NOMO-1 treated with DMSO at 0.1 percent for 48 hours (cell line): ENCODE results near the gene PAQR8.
A peak's percentile ranks its signal among the peaks of the same experiment; 100 is the strongest.
"Not testable (repeated sequence)": the region's sequence is repeated elsewhere in the genome, so short reads cannot be mapped to it uniquely, and the experiment has no call there.

Experiments used
- DNase-seq: peaks from one replicate; lab custom pipeline; 2025; ENCODE audit not compliant: unreplicated experiment; lab: John Stamatoyannopoulos, UW

PAQR8 gene

GRCh38 chr6:52375780-52376556 lies 14.0 kb downstream of the PAQR8 start:
- peak; percentile 36 for DNase-seq

- no peak for DNase-seq
These were observed 14.8 kb downstream of the PAQR8 start for GRCh38 chr6:52376763-52377162.

GRCh38 chr6:52377538-52378221 lies 15.7 kb downstream of the PAQR8 start:
- peak; percentile 45 for DNase-seq

GRCh38 chr6:52381249-52381648 lies 19.3 kb downstream of the PAQR8 start:
- DNase-seq: no peak

GRCh38 chr6:52384145-52384766 lies 22.3 kb downstream of the PAQR8 start:
- DNase-seq: no peak

GRCh38 chr6:52385074-52385473 lies 23.1 kb downstream of the PAQR8 start:
- DNase-seq: no peak

GRCh38 chr6:52388119-52388518 lies 26.2 kb downstream of the PAQR8 start:
- not testable (repeated sequence) for DNase-seq

GRCh38 chr6:52388790-52389189 lies 26.8 kb downstream of the PAQR8 start:
- no peak for DNase-seq

GRCh38 chr6:52389264-52389625 lies 27.3 kb downstream of the PAQR8 start:
- DNase-seq: no peak

GRCh38 chr6:52389626-52390360 lies 27.8 kb downstream of the PAQR8 start:
- peak; percentile 60 for DNase-seq

- DNase-seq: peak; percentile 76
These were observed 28.4 kb downstream of the PAQR8 start for GRCh38 chr6:52390361-52390727.

GRCh38 chr6:52391599-52391998 lies 29.6 kb downstream of the PAQR8 start:
- DNase-seq: no peak

GRCh38 chr6:52392944-52393343 lies 31.0 kb downstream of the PAQR8 start:
- no peak for DNase-seq

GRCh38 chr6:52393780-52394179 lies 31.8 kb downstream of the PAQR8 start:
- DNase-seq: no peak

- no peak for DNase-seq
These were observed 32.3 kb downstream of the PAQR8 start for GRCh38 chr6:52394251-52394666.

GRCh38 chr6:52395969-52396368 lies 34.0 kb downstream of the PAQR8 start:
- DNase-seq: no peak

- peak; percentile 48 for DNase-seq
These were observed 37.8 kb downstream of the PAQR8 start for GRCh38 chr6:52399511-52400312.

GRCh38 chr6:52400313-52401041 lies 38.5 kb downstream of the PAQR8 start:
- DNase-seq: no peak

- no peak for DNase-seq
These were observed 41.1 kb downstream of the PAQR8 start for GRCh38 chr6:52403086-52403485.

GRCh38 chr6:52403627-52404026 lies 41.7 kb downstream of the PAQR8 start:
- DNase-seq: no peak
